LNCaP clone FGC (cell line): Measurements from ENCODE around the gene VGLL3.

Experiments used
- DNase-seq: peaks from one replicate; pipeline ENCODE4 v3.0.0-alpha.2; 2011; ENCODE audit warnings: low read depth
- H3K4me3 ChIP-seq: 2 replicates; pipeline ENCODE4 v1.5.1; 2011; ENCODE audit warnings: mild to moderate bottlenecking, low read depth, low read length, control low read depth
- TF ChIP-seq, protein P1 (sequence below): IDR thresholded peaks from 2 replicates; pipeline ENCODE4 v1.5.1; 2012; ENCODE audit warnings: mild to moderate bottlenecking; ENCODE audit not compliant: control insufficient read depth, insufficient read depth; ENCODE audit errors: extremely low read depth

The VGLL3 gene

DNA sequence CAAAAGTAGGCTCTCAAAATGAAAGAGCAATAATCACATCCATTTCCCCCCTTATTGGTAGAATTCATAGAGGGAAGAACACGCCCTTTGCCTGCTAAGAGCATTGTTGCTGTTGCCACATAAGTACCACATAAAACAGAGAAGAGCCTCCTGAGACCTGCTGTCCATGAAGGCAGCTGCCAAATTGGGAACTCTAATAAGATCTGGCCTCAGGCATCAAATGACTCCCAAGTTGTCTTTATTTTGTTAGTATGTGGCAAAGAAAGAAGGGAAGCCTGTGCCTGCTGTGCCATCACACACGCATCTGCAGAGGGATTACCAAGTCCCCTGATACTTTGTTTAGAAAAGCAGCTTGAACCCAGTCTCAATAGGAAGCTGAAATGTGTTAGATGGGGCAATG is 23.9 kb downstream of the VGLL3 start:
- TF ChIP-seq, protein P1, sequence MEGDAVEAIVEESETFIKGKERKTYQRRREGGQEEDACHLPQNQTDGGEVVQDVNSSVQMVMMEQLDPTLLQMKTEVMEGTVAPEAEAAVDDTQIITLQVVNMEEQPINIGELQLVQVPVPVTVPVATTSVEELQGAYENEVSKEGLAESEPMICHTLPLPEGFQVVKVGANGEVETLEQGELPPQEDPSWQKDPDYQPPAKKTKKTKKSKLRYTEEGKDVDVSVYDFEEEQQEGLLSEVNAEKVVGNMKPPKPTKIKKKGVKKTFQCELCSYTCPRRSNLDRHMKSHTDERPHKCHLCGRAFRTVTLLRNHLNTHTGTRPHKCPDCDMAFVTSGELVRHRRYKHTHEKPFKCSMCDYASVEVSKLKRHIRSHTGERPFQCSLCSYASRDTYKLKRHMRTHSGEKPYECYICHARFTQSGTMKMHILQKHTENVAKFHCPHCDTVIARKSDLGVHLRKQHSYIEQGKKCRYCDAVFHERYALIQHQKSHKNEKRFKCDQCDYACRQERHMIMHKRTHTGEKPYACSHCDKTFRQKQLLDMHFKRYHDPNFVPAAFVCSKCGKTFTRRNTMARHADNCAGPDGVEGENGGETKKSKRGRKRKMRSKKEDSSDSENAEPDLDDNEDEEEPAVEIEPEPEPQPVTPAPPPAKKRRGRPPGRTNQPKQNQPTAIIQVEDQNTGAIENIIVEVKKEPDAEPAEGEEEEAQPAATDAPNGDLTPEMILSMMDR = no peak
- no peak for DNase-seq
- no peak overlapping the region for H3K4me3 ChIP-seq

DNA sequence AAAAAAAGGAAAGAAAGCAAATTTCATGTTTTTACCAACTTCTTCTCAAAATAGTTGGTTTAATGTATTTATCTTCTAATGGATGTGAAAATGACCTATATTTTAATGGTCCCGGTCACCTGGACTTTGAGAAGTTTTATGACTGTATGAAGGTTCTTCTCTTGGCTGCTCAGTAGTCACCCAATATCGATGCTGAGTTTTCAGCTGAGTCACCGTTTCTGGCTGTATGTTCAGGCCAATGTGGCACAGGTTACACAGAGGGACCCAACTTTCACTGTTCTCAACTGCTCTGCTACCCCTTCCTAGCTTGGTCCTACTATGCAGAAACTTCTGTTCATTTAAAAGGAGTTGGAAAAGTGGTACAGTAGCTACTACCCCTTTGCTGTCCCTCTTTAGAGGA is 25.8 kb downstream of the VGLL3 start:
- no peak for DNase-seq
- TF ChIP-seq, protein P1 = no peak
- no peak overlapping the region for H3K4me3 ChIP-seq

DNA sequence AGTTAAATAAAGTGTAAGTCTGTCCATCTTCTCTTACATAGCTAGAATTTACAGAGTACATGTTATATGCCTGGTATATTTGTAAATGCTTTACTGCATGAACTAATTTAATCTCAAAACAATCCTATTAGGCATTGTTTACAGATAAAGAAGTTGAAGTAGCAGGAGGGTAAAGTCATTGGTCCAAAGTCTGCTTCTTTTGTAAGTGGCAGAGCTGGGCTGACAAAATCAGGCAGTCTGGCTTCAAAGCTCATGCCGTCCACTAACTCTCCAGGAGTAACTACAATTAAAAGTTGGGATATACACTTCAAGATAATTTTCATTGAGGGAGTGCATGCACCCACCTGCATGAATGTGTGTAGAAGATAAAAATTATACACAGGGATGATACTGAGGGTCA is 27.3 kb downstream of the VGLL3 start:
- H3K4me3 ChIP-seq = no peak overlapping the region
- TF ChIP-seq, protein P1 = no peak
- no peak for DNase-seq

DNA sequence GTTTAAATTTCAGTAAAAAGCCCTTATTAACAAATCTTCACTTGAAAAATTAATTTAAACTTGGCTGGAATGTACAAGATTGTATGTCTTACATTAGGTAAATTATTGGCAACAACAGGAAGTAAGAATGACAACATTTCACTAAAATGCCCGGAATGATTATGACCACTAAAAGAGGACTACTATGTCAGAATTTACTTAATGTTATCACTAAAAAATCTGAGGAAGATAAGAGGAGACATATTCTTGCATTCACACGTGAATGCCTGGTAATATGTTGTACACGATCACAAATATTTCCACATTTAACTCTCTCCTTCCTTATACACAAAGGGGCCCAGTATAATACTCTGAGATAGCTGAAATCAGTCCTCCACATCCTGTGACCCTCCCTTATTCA is 29.7 kb downstream of the VGLL3 start:
- TF ChIP-seq, protein P1 = no peak
- no peak for DNase-seq
- no peak overlapping the region for H3K4me3 ChIP-seq

DNA sequence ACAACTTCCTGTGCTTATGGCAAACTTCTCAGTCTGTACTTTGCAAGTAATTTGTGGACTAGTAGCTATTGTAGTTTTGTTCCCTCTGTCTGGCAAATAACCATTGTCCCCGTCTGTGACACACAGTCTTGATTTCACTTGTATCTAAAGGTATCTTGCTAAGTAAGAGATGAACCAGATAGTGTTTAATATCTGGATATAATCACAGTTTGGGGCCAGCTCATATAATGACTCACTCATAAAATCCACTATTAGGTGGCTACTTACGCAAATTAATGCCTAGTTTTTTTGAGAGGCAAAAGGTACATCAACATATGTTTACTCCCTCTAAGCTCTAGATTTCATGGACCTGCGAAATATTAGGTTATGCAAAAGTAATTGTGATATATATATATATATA is 30.4 kb downstream of the VGLL3 start:
- DNase-seq = no peak
- no peak overlapping the region for H3K4me3 ChIP-seq
- TF ChIP-seq, protein P1 = no peak

DNA sequence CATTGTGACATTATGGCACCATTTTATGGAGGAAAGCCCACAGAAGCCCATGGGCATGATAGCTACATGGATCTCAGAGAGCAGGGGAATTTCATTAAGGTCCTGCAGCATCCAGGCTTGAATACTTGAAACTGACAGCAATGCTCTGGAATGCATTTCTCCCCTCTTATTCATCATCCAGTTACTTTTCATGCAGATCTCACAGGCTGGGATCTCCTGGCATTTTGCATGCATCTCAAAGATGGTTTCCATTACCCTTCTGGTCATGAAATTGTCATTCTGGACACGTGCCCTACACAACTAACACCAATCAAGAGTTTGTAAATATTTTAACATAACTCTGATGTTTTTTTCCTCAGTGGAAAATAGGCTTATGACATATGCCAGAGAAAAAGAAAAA is 32.4 kb downstream of the VGLL3 start:
- H3K4me3 ChIP-seq = no peak overlapping the region
- no peak for DNase-seq
- TF ChIP-seq, protein P1 = no peak

DNA sequence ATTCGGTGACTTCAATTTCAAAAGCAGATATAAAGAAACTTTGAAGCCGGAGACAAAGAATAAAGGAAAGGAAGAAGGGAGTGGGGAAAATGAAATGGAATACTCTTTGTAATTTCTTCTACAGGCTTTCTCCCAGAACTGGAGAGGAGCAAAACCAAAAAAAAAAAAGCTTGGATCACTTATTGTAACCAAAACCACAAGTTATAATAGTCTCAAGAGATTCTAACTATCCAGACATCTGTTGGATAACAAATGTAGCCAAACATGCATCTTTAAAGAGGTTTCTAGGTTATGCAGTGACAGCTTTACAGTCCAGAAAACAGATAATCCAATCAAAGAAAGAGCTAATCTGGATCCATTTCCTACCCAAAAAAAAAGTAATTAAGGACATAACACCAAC is 36.2 kb downstream of the VGLL3 start:
- no peak overlapping the region for H3K4me3 ChIP-seq
- no peak for DNase-seq
- TF ChIP-seq, protein P1 = no peak
